T-helper 1 cell treated with Interleukin-12 subunit alpha and Interleukin-12 subunit beta and Interleukin-4 antibody, amounts not matched to agents 30 ng/mL and 1 ng/mL, for 36 hours (primary cell): ENCODE results near the gene WBP1L. TPM values are rescaled to one million over a fixed set of nuclear protein-coding genes. Genes with fewer than 3 reads are reported as not detected.

ENCODE experiments used
- total RNA-seq: library from RNA; stranded (reverse); gene quantifications from 2 replicates; pipeline ENCODE4 v1.2.3, GENCODE V29; 2022

WBP1L gene
- total RNA-seq, 1 donor from 2014 or later = 35.9 TPM

Other genes starting within 250 kb of the WBP1L start
- gene ACTR1A, start 241.2 kb upstream of the WBP1L start, total RNA-seq = 72.4 and 74.9 TPM in 2 replicates
- 12.9 and 13.3 TPM in 2 replicates for gene SUFU, start 240.0 kb upstream of the WBP1L start, total RNA-seq
- 55.1 and 57.5 TPM in 2 replicates for gene TRIM8, start 99.5 kb upstream of the WBP1L start, total RNA-seq
- gene ARL3, start 29.6 kb upstream of the WBP1L start, total RNA-seq = 4.0 and 4.2 TPM in 2 replicates
- 20.9 and 25.6 TPM in 2 replicates for gene SFXN2, start 29.3 kb upstream of the WBP1L start, total RNA-seq
- gene CYP17A1, start 93.5 kb downstream of the WBP1L start, total RNA-seq = not detected in 2 replicates
- 12.0 and 15.0 TPM in 2 replicates for gene BORCS7, start 110.3 kb downstream of the WBP1L start, total RNA-seq
- 0.12 TPM in 1 of 2 replicates, not detected in the other for gene AS3MT, start 125.5 kb downstream of the WBP1L start, total RNA-seq
- 6.8 and 8.6 TPM in 2 replicates for gene CNNM2, start 174.3 kb downstream of the WBP1L start, total RNA-seq